Esophagus muscularis mucosa (tissue), 3 donors: Measurements from ENCODE around the gene PPP1R3D.

Source experiments
- CTCF ChIP-seq, 3 experiments: fragments of 200-600 bp in 2 of 3; fragments of 450-650 bp in 1 of 3; sonication (generic) in 2 of 3; IDR thresholded peaks; one replicate each; pipeline ENCODE4 v1.5.1; 2017 to 2019; ENCODE audit warnings: antibody characterized with exemption in 3 of 3, mild to moderate bottlenecking in 2 of 3, moderate library complexity in 1 of 3
- POLR2AphosphoS5 ChIP-seq, 2 donors: sonication (generic); formaldehyde crosslinking; IDR thresholded peaks; one replicate each; pipeline ENCODE4 v1.6.1; 2017; ENCODE audit warnings: antibody characterized with exemption in 2 of 2

- TF ChIP-seq CTCF (IDR thresholded peaks at IDR 0.05) = peak in 1 of 3 experiments; percentile 16
- TF ChIP-seq POLR2AphosphoS5 (IDR thresholded peaks at IDR 0.05) = peak; percentile 89 to 95
Observed at GRCh38 chr20:59940129-59940955, at the start of gene PPP1R3D, which contains the start of gene FAM217B.
